Hepatocyte (in vitro differentiated cells): Measurements from ENCODE around the gene PRSS27. TPM values are rescaled to one million over a fixed set of nuclear protein-coding genes. Genes with fewer than 3 reads are reported as not detected.

Experiments used
- DNase-seq: peaks from one replicate; pipeline ENCODE4 v3.0.0-alpha.2; 2016; ENCODE audit warnings: low spot score
- H2AFZ ChIP-seq: fragments of 200-600 bp; sonication (generic); 2 replicates; pipeline ENCODE4 v1.6.0; 2016; ENCODE audit warnings: antibody characterized with exemption, mild to moderate bottlenecking
- H3K27ac ChIP-seq: fragments of 200-600 bp; sonication (generic); 2 replicates; pipeline ENCODE4 v1.5.1; 2016; ENCODE audit warnings: mild to moderate bottlenecking
- H3K27me3 ChIP-seq: fragments of 200-600 bp; sonication (generic); 2 replicates; pipeline ENCODE4 v1.6.1; 2016
- H3K36me3 ChIP-seq: fragments of 200-600 bp; sonication (generic); replicated peaks from 2 replicates; pipeline ENCODE4 v1.5.1; 2016; ENCODE audit warnings: low read depth; ENCODE audit not compliant: insufficient read depth
- H3K4me1 ChIP-seq: fragments of 200-600 bp; sonication (generic); 2 replicates; pipeline ENCODE4 v1.5.1; 2016; ENCODE audit warnings: mild to moderate bottlenecking, moderate library complexity; ENCODE audit not compliant: insufficient read depth
- H3K4me2 ChIP-seq: fragments of 200-600 bp; sonication (generic); 2 replicates; pipeline ENCODE4 v1.6.0; 2016
- H3K4me3 ChIP-seq: fragments of 200-600 bp; sonication (generic); 2 replicates; pipeline ENCODE4 v1.5.1; 2016; ENCODE audit warnings: mild to moderate bottlenecking
- H3K79me2 ChIP-seq: fragments of 200-600 bp; sonication (generic); 2 replicates; pipeline ENCODE4 v1.6.0; 2017; ENCODE audit warnings: mild to moderate bottlenecking
- H3K9me2 ChIP-seq: fragments of 200-600 bp; sonication (generic); replicated peaks from 2 replicates; pipeline ENCODE4 v1.6.0; 2017; ENCODE audit warnings: mild to moderate bottlenecking; ENCODE audit not compliant: insufficient read depth
- H3K9me3 ChIP-seq: fragments of 200-600 bp; sonication (generic); 2 replicates; pipeline ENCODE4 v1.5.1; 2016; ENCODE audit warnings: low read depth, mild to moderate bottlenecking
- H4K20me1 ChIP-seq: fragments of 200-600 bp; sonication (generic); 2 replicates; pipeline ENCODE4 v1.6.0; 2016; ENCODE audit warnings: mild to moderate bottlenecking; ENCODE audit not compliant: insufficient read depth, poor library complexity, severe bottlenecking
- CTCF ChIP-seq: fragments of 200-600 bp; sonication (generic); IDR thresholded peaks from 2 replicates; pipeline ENCODE4 v1.5.1; 2016; ENCODE audit warnings: antibody characterized with exemption, mild to moderate bottlenecking; ENCODE audit not compliant: poor library complexity
- EZH2 ChIP-seq: fragments of 200-600 bp; sonication (generic); IDR thresholded peaks from 2 replicates; pipeline ENCODE4 v1.6.1; 2016; ENCODE audit warnings: antibody characterized with exemption, mild to moderate bottlenecking, borderline replicate concordance
- EZH2phosphoT487 ChIP-seq: fragments of 200-600 bp; sonication (generic); IDR thresholded peaks from one replicate; pipeline ENCODE4 v1.6.1; 2018; ENCODE audit warnings: antibody characterized with exemption, mild to moderate bottlenecking, low read depth, moderate library complexity; ENCODE audit not compliant: unreplicated experiment, severe bottlenecking
- WGBS: methylation state at CpG from one replicate; pipeline ENCODE4 v1.1.6; 2016; ENCODE audit warnings: low lambda C conversion rate; ENCODE audit errors: missing lambda C conversion rate; 5-methylcytosine and 5-hydroxymethylcytosine counted together
- polyA plus RNA-seq: library from polyadenylated mRNA; unstranded; fragments of >200 nt; fragmentation: Nextera tagmentation; extraction: Ambion mirVana; gene quantifications from 2 replicates; pipeline ENCODE4 v1.2.1, GENCODE V29; 2016
- total RNA-seq: library from RNA; depleted of rRNA; stranded (reverse); fragments of >200 nt; gene quantifications from 2 replicates; pipeline ENCODE4 v1.2.3, GENCODE V29; 2014

PRSS27 gene
- total and polyA plus RNA-seq, 2 experiments from 2014 or later = 1.4 TPM

- Histone ChIP-seq H2AFZ (no peak overlapping the region), H3K79me2 (no peaks in the 10 kb centered on the region), H3K27ac (no peak overlapping the region), H3K4me3 (no peak overlapping the region), H3K9me3 (no peaks in the 10 kb centered on the region), H4K20me1 (no peaks in the 10 kb centered on the region), H3K4me2 (no peak overlapping the region), H3K9me2 (no peaks in the 10 kb centered on the region), H3K36me3 (no peaks in the 10 kb centered on the region), H3K4me1 (no peaks in the 10 kb centered on the region), H3K27me3 (no peaks in the 10 kb centered on the region)
- WGBS = 97% methylated on average over 22 of the region's 22 CpGs
- no peak for DNase-seq
- TF ChIP-seq EZH2 = no peak
- TF ChIP-seq CTCF = no peak
- no peak for TF ChIP-seq EZH2phosphoT487
These were observed 11.0 kb downstream of the PRSS27 start for GRCh38 chr16:2708955-2709587.

GRCh38 chr16:2708290-2708639 is 11.8 kb downstream of the PRSS27 start:
- no peaks in the 10 kb centered on the region for H3K9me3 ChIP-seq
- H3K27ac ChIP-seq = no peak overlapping the region
- H3K9me2 ChIP-seq = no peaks in the 10 kb centered on the region
- no peaks in the 10 kb centered on the region for H4K20me1 ChIP-seq
- WGBS = 98% methylated on average over 14 of the region's 14 CpGs
- H3K4me1 ChIP-seq = no peaks in the 10 kb centered on the region
- H3K27me3 ChIP-seq = no peaks in the 10 kb centered on the region
- H3K4me2 ChIP-seq = no peak overlapping the region
- no peak overlapping the region for H3K4me3 ChIP-seq
- no peaks in the 10 kb centered on the region for H3K36me3 ChIP-seq
- DNase-seq = no peak
- no peaks in the 10 kb centered on the region for H3K79me2 ChIP-seq
- TF ChIP-seq EZH2 = no peak
- no peak for TF ChIP-seq CTCF
- TF ChIP-seq EZH2phosphoT487 = no peak
- no peak overlapping the region for H2AFZ ChIP-seq

GRCh38 chr16:2707368-2708289 is 12.4 kb downstream of the PRSS27 start:
- H3K79me2 ChIP-seq = no peaks in the 10 kb centered on the region
- H4K20me1 ChIP-seq = no peaks in the 10 kb centered on the region
- H2AFZ ChIP-seq = no peak overlapping the region
- TF ChIP-seq EZH2phosphoT487 = no peak
- TF ChIP-seq EZH2 = no peak
- no peak for TF ChIP-seq CTCF
- no peak overlapping the region for H3K4me3 ChIP-seq
- no peaks in the 10 kb centered on the region for H3K27me3 ChIP-seq
- no peak for DNase-seq
- no peaks in the 10 kb centered on the region for H3K9me3 ChIP-seq
- no peaks in the 10 kb centered on the region for H3K36me3 ChIP-seq
- H3K27ac ChIP-seq = no peak overlapping the region
- H3K4me1 ChIP-seq = no peaks in the 10 kb centered on the region
- H3K4me2 ChIP-seq = no peak overlapping the region
- no peaks in the 10 kb centered on the region for H3K9me2 ChIP-seq
- 96% methylated on average over 51 of the region's 51 CpGs for WGBS
